Liver (tissue), 3 donors: Measurements from ENCODE around the gene NHSL2.

ENCODE experiments used
- CTCF ChIP-seq: fragments of 150-350 bp; IDR thresholded peaks from 2 replicates; pipeline ENCODE4 v1.5.1; 2017; ENCODE audit warnings: improper control_type of control experiment, low read depth, low read length; ENCODE audit not compliant: missing input control
- EGR1 ChIP-seq, 2 donors: IDR thresholded peaks; 2 replicates each; pipeline ENCODE4 v1.6.1; 2016 to 2018; ENCODE audit warnings: antibody characterized with exemption in 2 of 2, low read depth in 2 of 2
- FOXA1 ChIP-seq: IDR thresholded peaks from 2 replicates; pipeline ENCODE4 v1.6.1; 2016; ENCODE audit warnings: antibody characterized with exemption
- GABPA ChIP-seq, 2 donors: IDR thresholded peaks in 1 of 2; conservative IDR thresholded peaks in 1 of 2; 2 replicates each; pipeline ENCODE4 v1.6.1; 2016; ENCODE audit warnings: antibody characterized with exemption in 2 of 2, mild to moderate bottlenecking in 1 of 2, moderate library complexity in 1 of 2
- RXRA ChIP-seq, 2 donors: IDR thresholded peaks; 2 replicates each; pipeline ENCODE4 v1.6.1; 2017 to 2018; ENCODE audit warnings: antibody characterized with exemption in 2 of 2, mild to moderate bottlenecking in 1 of 2
- SP1 ChIP-seq: IDR thresholded peaks from 2 replicates; pipeline ENCODE4 v1.6.1; 2018; ENCODE audit warnings: antibody characterized with exemption, mild to moderate bottlenecking
- TAF1 ChIP-seq: conservative IDR thresholded peaks from 2 replicates; pipeline ENCODE4 v1.6.1; 2016; ENCODE audit warnings: antibody characterized with exemption, mild to moderate bottlenecking
- TF ChIP-seq, protein P1 (sequence below): IDR thresholded peaks from 2 replicates; pipeline ENCODE4 v1.6.1; 2016; ENCODE audit warnings: antibody characterized with exemption
- donor health status: healthy.
- donor health status: healthy.

DNA sequence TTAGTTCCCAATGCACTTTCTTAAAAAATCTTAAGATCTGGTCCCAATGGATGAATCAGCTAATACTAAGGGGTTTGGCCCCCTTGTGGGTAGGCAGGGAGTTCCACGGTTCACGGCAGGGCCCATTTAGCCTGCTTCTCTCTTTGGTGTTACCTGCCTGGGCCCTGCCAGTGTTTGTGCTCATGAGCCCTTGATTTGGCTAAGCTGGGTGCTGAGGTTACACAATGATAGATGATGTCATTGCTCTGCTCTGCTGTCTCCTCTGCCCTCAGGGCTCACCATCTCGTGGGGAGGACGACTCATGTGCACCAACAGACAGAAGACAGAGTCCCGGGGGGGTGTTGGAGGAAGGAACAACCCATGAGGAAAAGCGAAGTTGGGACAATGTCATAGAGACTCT is 196.7 kb downstream of the NHSL2 start:
- TF ChIP-seq TAF1 (no peak), SP1 (no peak), CTCF (no peak), FOXA1 (no peak), RXRA (IDR thresholded peaks at IDR 0.05) (no peak), GABPA (IDR thresholded peaks at IDR 0.05 in 1 of 2, conservative IDR thresholded peaks at IDR 0.05 in 1 of 2) (no peak), EGR1 (IDR thresholded peaks at IDR 0.05; ENCODE audit: low read depth in 2 of 2) (no peak)
- TF ChIP-seq, protein P1, sequence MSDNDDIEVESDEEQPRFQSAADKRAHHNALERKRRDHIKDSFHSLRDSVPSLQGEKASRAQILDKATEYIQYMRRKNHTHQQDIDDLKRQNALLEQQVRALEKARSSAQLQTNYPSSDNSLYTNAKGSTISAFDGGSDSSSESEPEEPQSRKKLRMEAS = peak; percentile 18
